Fibroblast of villous mesenchyme (primary cell): Measurements from ENCODE around the gene FTHL17. TPM values are rescaled to one million over a fixed set of nuclear protein-coding genes. Genes with fewer than 3 reads are reported as not detected.

Source experiments
- DNase-seq: peaks from one replicate; pipeline ENCODE4 v3.0.0-alpha.2; 2010; ENCODE audit warnings: low read depth
- H3K4me3 ChIP-seq: 2 replicates; pipeline ENCODE4 v1.5.1; 2011; ENCODE audit warnings: low read depth, mild to moderate bottlenecking, low read length
- CTCF ChIP-seq: IDR thresholded peaks from 2 replicates; pipeline ENCODE4 v1.5.1; 2012; ENCODE audit warnings: low read depth, mild to moderate bottlenecking, low read length; ENCODE audit not compliant: insufficient read depth
- total RNA-seq: library from RNA; depleted of rRNA; stranded (reverse); fragments of >200 nt; gene quantifications from 2 replicates; pipeline ENCODE4 v1.2.3, GENCODE V29; 2012

Gene FTHL17
- not detected in 2 replicates for total RNA-seq

- DNase-seq = no peak
Observed at GRCh38 chrX:31071725-31072124, at the start of gene FTHL17. FTHL17 (minus strand) TSS chrX:31072041; CDS start chrX:31071953, 88 bp downstream.

GRCh38 chrX:31117266-31117665 is 45.4 kb upstream of the FTHL17 start:
- no peak for DNase-seq
- no peak for TF ChIP-seq CTCF
- H3K4me3 ChIP-seq = no peak overlapping the region

More at GRCh38 chrX:31071725-31072124, at the start of gene FTHL17:
- no peak within 1 kb of the TSS for H3K4me3 ChIP-seq
- no peak for TF ChIP-seq CTCF

- no peak for TF ChIP-seq CTCF
- H3K4me3 ChIP-seq = no peak overlapping the region
- no peak for DNase-seq
Observed at GRCh38 chrX:31115398-31115797, 43.6 kb upstream of the FTHL17 start.

GRCh38 chrX:31114858-31115257 is 43.0 kb upstream of the FTHL17 start:
- DNase-seq = no peak

GRCh38 chrX:31112226-31112999 is 40.6 kb upstream of the FTHL17 start:
- H3K4me3 ChIP-seq = no peak overlapping the region
- no peak for DNase-seq
- TF ChIP-seq CTCF = no peak

More at GRCh38 chrX:31114858-31115257, 43.0 kb upstream of the FTHL17 start:
- TF ChIP-seq CTCF = no peak
- H3K4me3 ChIP-seq = no peak overlapping the region

GRCh38 chrX:31110657-31111056 is 38.8 kb upstream of the FTHL17 start:
- no peak for TF ChIP-seq CTCF
- no peak overlapping the region for H3K4me3 ChIP-seq

More at GRCh38 chrX:31110657-31111056, 38.8 kb upstream of the FTHL17 start:
- no peak for DNase-seq
